ENCODE data around the gene SFTPA2.
"Not testable (repeated sequence)": the region's sequence is repeated elsewhere in the genome, so short reads cannot be mapped to it uniquely, and the experiment has no call there.

The SFTPA2 gene

GRCh38 chr10:79559726-79560125 is 481 bp downstream of the SFTPA2 start:
- H3K4me3 ChIP-seq (ENCODE audit: low read depth, low read length): no peak overlapping the region

GRCh38 chr10:79556961-79557360 is 3.2 kb downstream of the SFTPA2 start:
- not testable (repeated sequence) for H3K4me3 ChIP-seq (ENCODE audit: low read depth, low read length)

GRCh38 chr10:79555354-79556309 is 4.6 kb downstream of the SFTPA2 start:
- H3K4me3 ChIP-seq (ENCODE audit: low read depth, low read length): no peak overlapping the region

- no peak overlapping the region for H3K4me3 ChIP-seq (ENCODE audit: low read depth, low read length)
Observed at GRCh38 chr10:79552143-79552542, 8.1 kb downstream of the SFTPA2 start.

GRCh38 chr10:79547973-79548372 is 12.2 kb downstream of the SFTPA2 start:
- H3K4me3 ChIP-seq (ENCODE audit: low read depth, low read length): no peak overlapping the region

- H3K4me3 ChIP-seq (ENCODE audit: low read depth, low read length): not testable (repeated sequence)
Observed at GRCh38 chr10:79547128-79547527, 13.1 kb downstream of the SFTPA2 start.

GRCh38 chr10:79544926-79545659 is 15.1 kb downstream of the SFTPA2 start:
- not testable (repeated sequence) for H3K4me3 ChIP-seq (ENCODE audit: low read depth, low read length)

GRCh38 chr10:79544408-79544807 is 15.8 kb downstream of the SFTPA2 start:
- H3K4me3 ChIP-seq (ENCODE audit: low read depth, low read length): not testable (repeated sequence)

- H3K4me3 ChIP-seq (ENCODE audit: low read depth, low read length): no peak overlapping the region
Observed at GRCh38 chr10:79542626-79543025, 17.6 kb downstream of the SFTPA2 start.

- not testable (repeated sequence) for H3K4me3 ChIP-seq (ENCODE audit: low read depth, low read length)
Observed at GRCh38 chr10:79540930-79541329, 19.3 kb downstream of the SFTPA2 start.

- not testable (repeated sequence) for H3K4me3 ChIP-seq (ENCODE audit: low read depth, low read length)
Observed at GRCh38 chr10:79538311-79538710, 21.9 kb downstream of the SFTPA2 start.

- not testable (repeated sequence) for H3K4me3 ChIP-seq (ENCODE audit: low read depth, low read length)
Observed at GRCh38 chr10:79533903-79534175, 26.4 kb downstream of the SFTPA2 start.

GRCh38 chr10:79533142-79533902 is 26.9 kb downstream of the SFTPA2 start:
- not testable (repeated sequence) for H3K4me3 ChIP-seq (ENCODE audit: low read depth, low read length)

- not testable (repeated sequence) for H3K4me3 ChIP-seq (ENCODE audit: low read depth, low read length)
Observed at GRCh38 chr10:79528261-79528660, 31.9 kb downstream of the SFTPA2 start.

- not testable (repeated sequence) for H3K4me3 ChIP-seq (ENCODE audit: low read depth, low read length)
Observed at GRCh38 chr10:79525049-79525710, 35.0 kb downstream of the SFTPA2 start.

- not testable (repeated sequence) for H3K4me3 ChIP-seq (ENCODE audit: low read depth, low read length)
Observed at GRCh38 chr10:79523157-79523853, 36.9 kb downstream of the SFTPA2 start.

GRCh38 chr10:79522464-79522863 is 37.7 kb downstream of the SFTPA2 start:
- H3K4me3 ChIP-seq (ENCODE audit: low read depth, low read length): not testable (repeated sequence)

- H3K4me3 ChIP-seq (ENCODE audit: low read depth, low read length): not testable (repeated sequence)
Observed at GRCh38 chr10:79521751-79522150, 38.5 kb downstream of the SFTPA2 start.

- not testable (repeated sequence) for H3K4me3 ChIP-seq (ENCODE audit: low read depth, low read length)
Observed at GRCh38 chr10:79517567-79517966, 42.6 kb downstream of the SFTPA2 start.

- not testable (repeated sequence) for H3K4me3 ChIP-seq (ENCODE audit: low read depth, low read length)
Observed at GRCh38 chr10:79516532-79517205, 43.5 kb downstream of the SFTPA2 start.
